Astrocyte of the spinal cord (primary cell): ENCODE results near the gene SLC9C2.
"Not testable (repeated sequence)": the region's sequence is repeated elsewhere in the genome, so short reads cannot be mapped to it uniquely, and the experiment has no call there.

Experiments
- DNase-seq: peaks from one replicate; pipeline ENCODE4 v3.0.0; 2011; ENCODE audit warnings: low read depth, low spot score
- H3K4me3 ChIP-seq: 2 replicates; pipeline ENCODE4 v1.5.1; 2011; ENCODE audit warnings: low read depth, mild to moderate bottlenecking, low read length, moderate library complexity
- in situ Hi-C: cut with HindIII; loops from 2 replicates; pipeline ENCODE4 v1.10.0; 2017; ENCODE audit warnings: low sequenced_read_pairs
- TF ChIP-seq, protein P1 (sequence below): IDR thresholded peaks from 2 replicates; pipeline ENCODE4 v1.5.1; 2012; ENCODE audit warnings: low read depth, mild to moderate bottlenecking, low read length, inconsistent platforms

SLC9C2 gene

DNA sequence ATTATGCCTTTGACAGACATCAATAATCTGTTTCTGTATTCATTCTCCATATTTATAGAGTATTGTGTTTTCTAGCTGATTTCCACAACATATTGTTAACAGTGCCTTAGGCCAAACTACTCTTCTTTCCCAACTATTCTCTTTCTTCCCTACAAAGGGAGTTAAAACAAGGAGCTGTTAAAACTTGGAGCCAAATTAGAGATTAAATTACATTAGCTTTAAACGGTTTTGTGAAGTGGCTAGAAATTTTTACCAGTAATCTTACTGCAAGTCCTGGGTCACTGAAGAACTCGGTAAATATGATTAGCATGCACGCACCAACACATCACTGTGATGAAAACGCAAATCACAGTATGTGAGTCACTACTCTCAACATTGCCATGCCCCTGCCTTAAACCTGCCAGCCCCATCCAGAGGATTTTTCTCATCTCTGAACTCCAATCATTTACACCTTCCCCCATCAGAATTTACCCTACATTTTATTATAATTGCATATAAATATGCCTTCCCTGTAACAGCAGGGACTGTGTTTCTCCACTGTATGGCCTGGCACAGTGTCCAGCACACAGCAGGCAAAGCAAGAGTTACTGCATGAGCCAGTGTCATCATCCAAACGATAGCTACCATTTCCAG, 127.2 kb downstream of the SLC9C2 start:
- H3K4me3 ChIP-seq: peak overlapping the region; percentile 63
- peak; percentile 75 for DNase-seq
- TF ChIP-seq, protein P1, sequence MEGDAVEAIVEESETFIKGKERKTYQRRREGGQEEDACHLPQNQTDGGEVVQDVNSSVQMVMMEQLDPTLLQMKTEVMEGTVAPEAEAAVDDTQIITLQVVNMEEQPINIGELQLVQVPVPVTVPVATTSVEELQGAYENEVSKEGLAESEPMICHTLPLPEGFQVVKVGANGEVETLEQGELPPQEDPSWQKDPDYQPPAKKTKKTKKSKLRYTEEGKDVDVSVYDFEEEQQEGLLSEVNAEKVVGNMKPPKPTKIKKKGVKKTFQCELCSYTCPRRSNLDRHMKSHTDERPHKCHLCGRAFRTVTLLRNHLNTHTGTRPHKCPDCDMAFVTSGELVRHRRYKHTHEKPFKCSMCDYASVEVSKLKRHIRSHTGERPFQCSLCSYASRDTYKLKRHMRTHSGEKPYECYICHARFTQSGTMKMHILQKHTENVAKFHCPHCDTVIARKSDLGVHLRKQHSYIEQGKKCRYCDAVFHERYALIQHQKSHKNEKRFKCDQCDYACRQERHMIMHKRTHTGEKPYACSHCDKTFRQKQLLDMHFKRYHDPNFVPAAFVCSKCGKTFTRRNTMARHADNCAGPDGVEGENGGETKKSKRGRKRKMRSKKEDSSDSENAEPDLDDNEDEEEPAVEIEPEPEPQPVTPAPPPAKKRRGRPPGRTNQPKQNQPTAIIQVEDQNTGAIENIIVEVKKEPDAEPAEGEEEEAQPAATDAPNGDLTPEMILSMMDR: no peak
- in situ Hi-C loops: no loop called here

DNA sequence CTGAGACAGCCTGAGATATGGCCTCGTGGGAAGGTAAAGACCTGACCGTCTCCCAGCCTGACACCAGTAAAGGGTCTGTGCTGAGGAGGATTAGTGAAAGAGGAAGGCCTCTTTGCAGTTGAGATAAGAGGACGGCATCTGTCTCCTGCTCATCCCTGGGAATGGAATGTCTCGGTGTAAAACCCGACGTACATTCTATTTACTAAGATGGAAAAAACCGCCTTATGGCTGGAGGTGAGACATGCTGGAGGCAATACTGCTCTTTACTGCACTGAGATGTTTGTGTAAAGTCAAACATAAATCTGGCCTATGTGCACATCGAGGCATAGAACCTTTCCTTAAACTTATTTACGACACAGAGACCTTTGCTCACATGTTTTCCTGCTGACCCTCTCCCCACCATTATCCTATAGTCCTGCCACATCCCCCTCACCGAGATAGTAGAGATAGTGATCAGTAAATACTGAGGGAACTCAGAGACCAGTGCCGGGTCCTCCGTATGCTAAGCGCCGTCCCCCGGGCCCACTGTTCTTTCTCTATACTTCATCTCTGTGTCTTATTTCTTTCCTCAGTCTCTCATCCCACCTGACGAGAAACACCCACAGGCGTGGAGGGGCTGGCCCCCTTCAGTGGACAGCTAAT, 128.0 kb downstream of the SLC9C2 start:
- H3K4me3 ChIP-seq: peak overlapping the region; percentile 63
- DNase-seq, in situ Hi-C loops: not testable (repeated sequence)

DNA sequence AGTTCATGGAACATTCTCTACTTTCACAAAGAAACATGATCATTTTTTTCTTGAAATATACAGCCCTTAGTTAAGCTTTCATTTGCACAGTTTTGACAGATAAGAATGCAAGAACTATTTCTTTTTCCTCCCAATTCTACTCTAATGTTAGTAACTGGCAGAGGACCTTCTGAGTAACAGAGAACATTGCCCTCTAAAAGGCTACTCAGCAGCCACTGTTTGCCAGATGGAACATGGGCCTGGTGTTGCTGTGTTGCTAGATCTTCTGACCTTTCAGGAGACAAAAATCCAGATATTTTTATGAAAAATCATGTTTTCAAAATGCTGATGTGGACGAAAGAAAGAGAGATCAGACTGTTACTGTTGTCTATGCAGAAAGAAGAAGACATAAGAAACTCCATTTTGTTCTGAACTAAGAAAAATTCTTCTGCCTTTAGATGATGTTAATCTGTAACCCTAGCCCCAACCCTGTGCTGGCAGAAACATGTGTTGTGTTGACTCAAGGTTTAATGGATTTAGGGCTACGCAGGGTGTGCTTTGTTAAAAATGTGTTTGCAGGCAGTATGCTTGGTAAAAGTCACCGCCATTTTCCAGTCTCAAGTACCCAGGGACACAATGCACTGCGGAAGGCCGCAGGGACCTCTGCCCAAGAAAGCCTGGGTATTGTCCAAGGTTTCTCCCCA, 128.6 kb downstream of the SLC9C2 start:
- in situ Hi-C loops: no loop called here
- TF ChIP-seq, protein P1: no peak
- no peak overlapping the region for H3K4me3 ChIP-seq
- no peak for DNase-seq

DNA sequence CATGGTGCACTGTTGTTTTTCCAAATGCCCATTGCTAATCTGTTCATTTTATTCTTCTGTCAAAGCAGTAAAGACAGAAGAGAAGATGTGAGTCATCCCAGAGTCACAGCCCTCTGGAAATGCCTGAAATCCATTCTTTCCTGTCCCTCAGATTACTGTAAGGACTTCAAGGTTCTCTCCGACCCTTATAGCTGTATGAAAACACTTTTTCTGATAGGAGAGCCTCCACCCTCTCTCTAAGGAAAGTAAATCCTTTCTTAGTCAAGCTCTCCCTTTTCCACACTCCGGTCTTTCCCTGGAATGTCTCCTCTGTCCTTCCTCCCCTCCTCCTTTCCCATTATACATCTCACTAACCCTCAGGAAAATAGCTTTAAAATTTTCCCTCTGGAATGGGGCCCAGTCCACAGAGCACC, 129.3 kb downstream of the SLC9C2 start:
- in situ Hi-C loops: no loop called here
- no peak overlapping the region for H3K4me3 ChIP-seq
- DNase-seq: peak; percentile 69
- TF ChIP-seq, protein P1: no peak

DNA sequence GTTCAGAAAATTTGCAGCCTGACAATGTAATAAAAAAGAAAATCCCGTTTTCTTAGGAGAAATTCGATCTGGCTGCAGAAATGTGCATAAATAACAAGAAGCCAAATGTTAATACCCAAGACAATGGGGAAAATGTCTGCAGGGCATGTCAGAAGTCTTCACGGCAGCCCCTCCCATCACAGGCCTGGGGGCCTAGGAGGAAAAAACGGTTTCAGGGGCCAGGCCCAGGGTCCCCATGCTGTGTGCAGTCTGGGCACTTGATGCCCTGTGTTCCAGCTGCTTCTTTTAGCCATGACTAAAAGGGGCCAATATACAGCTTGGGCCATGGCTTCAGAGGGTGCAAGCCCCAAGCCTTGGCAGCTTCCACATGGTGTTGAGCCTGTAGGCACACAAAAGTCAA, 132.3 kb downstream of the SLC9C2 start:
- TF ChIP-seq, protein P1: no peak
- H3K4me3 ChIP-seq: no peak overlapping the region
- in situ Hi-C loops: no loop called here
- DNase-seq: no peak

DNA sequence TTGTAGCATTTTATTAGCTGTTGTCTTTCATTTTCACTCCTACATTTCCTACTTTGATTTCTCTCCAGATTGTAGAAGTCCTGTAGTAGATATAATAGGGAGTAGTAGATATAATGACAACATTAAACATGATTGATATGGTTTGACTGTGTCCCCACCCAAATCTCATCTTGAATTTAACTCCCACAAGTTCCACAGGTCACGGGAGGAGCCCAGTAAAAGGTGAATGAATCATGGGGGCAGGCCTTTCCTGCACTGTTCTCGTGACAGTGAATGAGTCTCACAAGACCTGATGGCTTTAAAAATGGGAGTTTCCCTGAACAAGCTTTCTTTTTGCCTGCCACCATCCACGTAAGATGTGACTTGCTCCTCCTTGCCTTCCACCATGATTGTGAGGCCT, 133.2 kb downstream of the SLC9C2 start:
- no peak for DNase-seq
- in situ Hi-C loops: no loop called here
- TF ChIP-seq, protein P1: no peak
- H3K4me3 ChIP-seq: no peak overlapping the region

DNA sequence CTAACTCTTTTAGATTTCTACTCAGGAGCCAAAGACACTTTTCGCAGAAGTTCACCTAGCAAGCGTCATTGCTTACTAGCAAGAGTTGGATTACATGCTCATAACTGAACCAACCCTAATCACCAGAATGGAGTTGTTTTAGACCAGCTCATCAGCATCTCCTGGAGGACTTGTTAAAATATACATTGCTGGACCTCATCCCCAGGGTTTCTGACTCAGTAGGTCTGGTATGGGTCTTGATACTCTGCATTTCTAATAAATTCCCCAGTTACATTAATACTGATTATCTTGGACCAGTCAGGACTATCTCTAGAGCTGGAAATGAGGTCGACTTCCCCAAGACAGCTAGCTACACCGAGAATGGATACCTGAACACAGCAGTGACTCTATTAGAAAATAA, 135.4 kb downstream of the SLC9C2 start:
- H3K4me3 ChIP-seq: no peak overlapping the region
- DNase-seq: peak; percentile 17
- in situ Hi-C loops: no loop called here
- TF ChIP-seq, protein P1: no peak

DNA sequence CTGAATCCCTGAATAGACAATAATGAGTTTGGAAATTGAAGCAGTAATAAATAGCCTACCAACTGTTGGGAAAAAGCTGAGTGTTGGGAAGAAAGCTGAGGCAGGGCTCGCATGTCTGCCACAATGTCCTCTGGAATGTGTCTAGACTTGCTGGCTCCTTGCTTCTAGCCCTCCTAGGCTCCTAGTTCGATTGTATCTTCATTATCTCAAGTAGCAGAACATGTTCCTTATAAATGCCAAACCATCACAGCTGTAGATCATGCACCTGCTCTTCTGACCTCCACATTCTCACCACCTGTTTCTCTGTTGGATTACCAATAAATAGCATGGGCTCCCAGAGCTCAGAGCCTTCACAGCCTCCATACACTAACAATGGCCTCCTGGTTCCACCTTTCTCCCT, 138.7 kb downstream of the SLC9C2 start:
- in situ Hi-C loops, DNase-seq: not testable (repeated sequence)

DNA sequence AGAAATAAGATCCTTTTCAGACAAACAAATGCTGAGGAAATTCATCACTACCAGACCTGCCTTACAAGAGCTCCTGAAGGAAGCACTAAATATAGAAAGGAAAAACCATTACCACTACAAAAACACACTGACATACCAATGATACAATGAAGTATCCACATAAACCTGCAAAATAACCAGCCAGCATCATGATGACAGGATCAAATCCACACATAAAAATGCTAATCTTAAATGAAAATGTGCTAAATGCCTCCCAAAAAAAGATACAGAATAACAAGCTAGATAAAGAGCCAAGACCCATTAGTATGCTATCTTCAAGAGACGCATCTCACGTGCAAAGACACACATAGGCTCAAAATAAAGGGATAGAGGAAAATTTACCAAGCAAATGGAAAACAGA, 140.2 kb downstream of the SLC9C2 start:
- in situ Hi-C loops, H3K4me3 ChIP-seq, DNase-seq: not testable (repeated sequence)

More for the DNA sequence above, 138.7 kb downstream of the SLC9C2 start:
- H3K4me3 ChIP-seq: not testable (repeated sequence)
